Right renal pelvis (tissue), 4 donors: Measurements from ENCODE around the gene DYSF. TPM values are rescaled to one million over a fixed set of nuclear protein-coding genes. Genes with fewer than 3 reads are reported as not detected.

Experiments
- DNase-seq, 4 donors: peaks; one replicate each; pipeline ENCODE4 v3.0.0-alpha.2; 2013; ENCODE audit warnings: low read depth in 4 of 4, low spot score in 3 of 4, missing footprints in 1 of 4
- polyA plus RNA-seq, 4 donors: library from polyadenylated mRNA; unstranded; fragments of 120-200 nt; gene quantifications; one replicate each; pipeline ENCODE4 v1.2.1, GENCODE V29; 2013; ENCODE audit not compliant: insufficient read length in 4 of 4

The DYSF gene
- polyA plus RNA-seq, 4 donors: 17.1 to 22.6 (median 18.4) TPM

GRCh38 chr2:71683070-71683469 lies 229.7 kb downstream of the DYSF start:
- DNase-seq: no peak

- no peak for DNase-seq
These were observed 230.3 kb downstream of the DYSF start for GRCh38 chr2:71683666-71684065.

- DNase-seq: no peak
These were observed 231.1 kb downstream of the DYSF start for GRCh38 chr2:71684226-71685072.

- DNase-seq: no peak
These were observed 231.9 kb downstream of the DYSF start for GRCh38 chr2:71685073-71685848.

- DNase-seq: no peak
These were observed 232.7 kb downstream of the DYSF start for GRCh38 chr2:71685941-71686611.

GRCh38 chr2:71686781-71687180 lies 233.4 kb downstream of the DYSF start:
- no peak for DNase-seq

GRCh38 chr2:71687412-71687811 lies 234.1 kb downstream of the DYSF start:
- no peak for DNase-seq

GRCh38 chr2:71688530-71688929 lies 235.2 kb downstream of the DYSF start:
- no peak for DNase-seq

- DNase-seq: no peak
These were observed 236.0 kb downstream of the DYSF start for GRCh38 chr2:71689393-71689792.

- no peak for DNase-seq
These were observed 236.8 kb downstream of the DYSF start for GRCh38 chr2:71689968-71690834.

GRCh38 chr2:71690876-71691475 lies 237.6 kb downstream of the DYSF start:
- DNase-seq: no peak

GRCh38 chr2:71691747-71692441 lies 238.5 kb downstream of the DYSF start:
- no peak for DNase-seq

- DNase-seq: no peak
These were observed 239.4 kb downstream of the DYSF start for GRCh38 chr2:71692621-71693277.

GRCh38 chr2:71693286-71694270 lies 240.2 kb downstream of the DYSF start:
- DNase-seq: no peak

GRCh38 chr2:71694501-71695234 lies 241.3 kb downstream of the DYSF start:
- DNase-seq: no peak

- no peak for DNase-seq
These were observed 242.1 kb downstream of the DYSF start for GRCh38 chr2:71695235-71696120.
